Measurements from ENCODE around the gene CHCHD6. TPM values are rescaled to one million over a fixed set of nuclear protein-coding genes. Genes with fewer than 3 reads are reported as not detected.

The CHCHD6 gene
- total and polyA plus RNA-seq, 2 of the 4 experiments (the other 2 are of a cell fraction) = 18.8 to 28.9 TPM

DNA sequence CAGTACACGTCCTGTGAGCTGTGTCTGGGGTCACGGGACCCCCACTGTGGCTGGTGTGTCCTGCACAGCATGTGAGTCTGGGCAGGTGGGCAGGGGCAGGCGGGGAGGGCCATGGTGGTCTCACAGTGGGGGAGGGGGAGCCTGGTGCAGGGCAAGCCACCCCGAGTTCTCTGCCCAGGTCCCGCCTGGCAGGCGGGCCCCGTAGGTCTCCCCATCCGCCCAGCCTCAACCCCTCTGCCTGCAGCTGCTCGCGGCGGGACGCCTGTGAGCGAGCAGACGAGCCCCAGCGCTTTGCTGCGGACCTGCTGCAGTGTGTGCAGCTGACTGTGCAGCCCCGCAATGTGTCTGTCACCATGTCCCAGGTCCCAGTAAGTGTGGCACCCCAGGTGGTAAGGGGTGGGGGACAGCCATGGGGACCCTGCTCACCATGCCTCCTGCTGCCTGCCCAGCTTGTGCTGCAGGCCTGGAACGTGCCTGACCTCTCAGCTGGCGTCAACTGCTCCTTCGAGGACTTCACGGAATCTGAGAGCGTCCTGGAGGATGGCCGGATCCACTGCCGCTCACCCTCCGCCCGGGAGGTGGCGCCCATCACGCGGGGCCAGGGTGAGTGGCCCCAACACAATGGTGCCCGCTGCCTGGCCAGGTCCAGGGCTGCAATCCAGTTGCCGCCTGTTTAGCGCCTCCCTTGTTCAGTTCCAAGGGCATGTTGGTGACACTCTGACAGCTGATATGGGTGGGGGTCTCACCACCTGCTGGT, 300.8 kb downstream of the CHCHD6 start:
- Histone ChIP-seq H3K23ac (ENCODE audit: low read depth, low read length) (no peak overlapping the region), H3K79me1 (ENCODE audit: low read depth in 1 of 2, low read length in 2 of 2) (peaks cover 25 to 51% of the 10 kb centered on the region in 2 experiments), H3K18ac (ENCODE audit: low read depth, low read length) (no peak overlapping the region), H4K8ac (ENCODE audit: low read depth in 2 of 2, low read length in 2 of 2) (no peak overlapping the region), H2BK5ac (ENCODE audit: low read depth, low read length, poor library complexity, severe bottlenecking) (no peak overlapping the region), H3K9me3 (ENCODE audit: control insufficient read depth, insufficient read depth, low read length) (no peaks in the 10 kb centered on the region), H2AK9ac (replicated peaks; ENCODE audit: low read depth, low read length, poor library complexity) (peak overlapping the region; percentile 46), H2BK15ac (ENCODE audit: low read depth, low read length) (no peak overlapping the region), H3K36me3 (ENCODE audit: control insufficient read depth, insufficient read depth, low read length) (peaks cover 23% of the 10 kb centered on the region), H2BK20ac (ENCODE audit: low read depth, low read length) (no peak overlapping the region), H3K27ac (ENCODE audit: insufficient read depth, low read length) (no peak overlapping the region), H3K27me3 (ENCODE audit: control insufficient read depth, insufficient read depth, low read length) (no peaks in the 10 kb centered on the region), H3K9me1 (ENCODE audit: insufficient read depth, low read length) (peaks cover 20% of the 10 kb centered on the region), H3K4me2 (ENCODE audit: low read depth, low read length) (no peak overlapping the region), H3K4ac (ENCODE audit: low read depth, low read length) (no peak overlapping the region), H4K5ac (ENCODE audit: low read depth, low read length) (no peak overlapping the region), H4K20me1 (ENCODE audit: insufficient read depth, low read length) (no peaks in the 10 kb centered on the region; the same call in 1 of the 2 replicates), H2AFZ (replicated peaks; ENCODE audit: low read length, poor library complexity) (peak overlapping the region; percentile 33), H3K14ac (replicated peaks; ENCODE audit: low read depth, low read length) (no peak overlapping the region), H2BK120ac (ENCODE audit: low read depth, low read length) (no peak overlapping the region), H2AK5ac (ENCODE audit: low read depth, low read length) (peak overlapping the region; percentile 10; the same call in 1 of the 2 replicates), H3K56ac (ENCODE audit: extremely low read depth, insufficient read depth, low read length) (no peak overlapping the region), H3K9ac (ENCODE audit: low read depth, low read length) (no peak overlapping the region), H4K91ac (ENCODE audit: insufficient read depth, low read depth, low read length) (no peak overlapping the region), H3K4me3 (ENCODE audit: insufficient read depth, low read depth, low read length) (no peak overlapping the region), H3K4me1 (ENCODE audit: control insufficient read depth, insufficient read depth, low read length) (peaks cover 29% of the 10 kb centered on the region)
- dilution Hi-C loops (cut with HindIII; ENCODE audit: low sequenced_read_pairs, unreplicated experiment) = no loop called here
- intact Hi-C loops (cut with micrococcal nuclease) = loop anchor here (10.0 kb wide), 1 partner anchor 540 kb away; no protein-coding TSS in a partner anchor
- TF ChIP-seq MAFK (IDR thresholded peaks at IDR 0.05; ENCODE audit: low read depth, low read length) = no peak
- no peak for TF ChIP-seq RFX5 (IDR thresholded peaks at IDR 0.05; ENCODE audit: low read depth, low read length)
- TF ChIP-seq, protein P1, sequence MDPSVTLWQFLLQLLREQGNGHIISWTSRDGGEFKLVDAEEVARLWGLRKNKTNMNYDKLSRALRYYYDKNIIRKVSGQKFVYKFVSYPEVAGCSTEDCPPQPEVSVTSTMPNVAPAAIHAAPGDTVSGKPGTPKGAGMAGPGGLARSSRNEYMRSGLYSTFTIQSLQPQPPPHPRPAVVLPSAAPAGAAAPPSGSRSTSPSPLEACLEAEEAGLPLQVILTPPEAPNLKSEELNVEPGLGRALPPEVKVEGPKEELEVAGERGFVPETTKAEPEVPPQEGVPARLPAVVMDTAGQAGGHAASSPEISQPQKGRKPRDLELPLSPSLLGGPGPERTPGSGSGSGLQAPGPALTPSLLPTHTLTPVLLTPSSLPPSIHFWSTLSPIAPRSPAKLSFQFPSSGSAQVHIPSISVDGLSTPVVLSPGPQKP (IDR thresholded peaks at IDR 0.05; ENCODE audit: borderline replicate concordance, low read depth, low read length) = no peak
- 92% methylated on average over 21 of the region's 32 CpGs; no CpG with 5 or more reads in 1 of the 2 experiments for WGBS, 2 experiments (ENCODE audit: extremely low coverage in 2 of 2, insufficient read length in 1 of 2)
- CTCF ChIA-PET = no interaction called here
- no peak for ATAC-seq (ENCODE audit: low read depth)
- no TSS peak for BruUV-seq (replicated peaks)
- in situ Hi-C loops (cut with MboI; ENCODE audit: low sequenced_read_pairs) = no loop called here
- DNase-seq = no peak
- POLR2A ChIA-PET (ENCODE audit: unreplicated experiment) = no interaction called here

Measured in IMR-90 (cell line).